Fibroblast of lung (primary cell): ENCODE data around the gene LGR6.

ENCODE experiments used
- EZH2 ChIP-seq: IDR thresholded peaks from 2 replicates; pipeline ENCODE4 v1.5.1; 2012; ENCODE audit warnings: low read length, control low read depth, mild to moderate bottlenecking; ENCODE audit errors: missing control alignments
- TF ChIP-seq, protein P1 (sequence below), 2 donors: IDR thresholded peaks in 1 of 2; conservative IDR thresholded peaks in 1 of 2; 1 replicate in 1 of 2; 2 replicates in 1 of 2; pipeline ENCODE4 v1.5.1; 2011 to 2012; ENCODE audit warnings: low read length in 2 of 2, control low read depth in 1 of 2, inconsistent platforms in 1 of 2, low read depth in 1 of 2, mild to moderate bottlenecking in 1 of 2

DNA sequence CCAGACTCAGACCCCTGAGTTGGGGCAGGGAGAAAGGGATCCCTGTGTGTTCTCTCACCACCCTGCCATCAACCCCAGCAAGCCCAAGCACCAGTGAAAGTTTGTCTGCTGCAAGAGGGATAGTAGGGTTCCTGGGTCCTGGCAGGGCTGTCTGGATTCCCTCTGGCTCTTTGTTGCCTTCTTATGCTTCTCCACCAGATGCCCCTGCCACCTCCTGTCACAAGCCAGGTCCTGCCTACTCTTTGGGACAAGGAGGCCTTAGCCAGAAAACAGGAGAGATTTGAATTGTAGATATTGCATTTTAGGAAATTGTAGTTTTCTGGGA is 126.4 kb downstream of the LGR6 start:
- TF ChIP-seq, protein P1, sequence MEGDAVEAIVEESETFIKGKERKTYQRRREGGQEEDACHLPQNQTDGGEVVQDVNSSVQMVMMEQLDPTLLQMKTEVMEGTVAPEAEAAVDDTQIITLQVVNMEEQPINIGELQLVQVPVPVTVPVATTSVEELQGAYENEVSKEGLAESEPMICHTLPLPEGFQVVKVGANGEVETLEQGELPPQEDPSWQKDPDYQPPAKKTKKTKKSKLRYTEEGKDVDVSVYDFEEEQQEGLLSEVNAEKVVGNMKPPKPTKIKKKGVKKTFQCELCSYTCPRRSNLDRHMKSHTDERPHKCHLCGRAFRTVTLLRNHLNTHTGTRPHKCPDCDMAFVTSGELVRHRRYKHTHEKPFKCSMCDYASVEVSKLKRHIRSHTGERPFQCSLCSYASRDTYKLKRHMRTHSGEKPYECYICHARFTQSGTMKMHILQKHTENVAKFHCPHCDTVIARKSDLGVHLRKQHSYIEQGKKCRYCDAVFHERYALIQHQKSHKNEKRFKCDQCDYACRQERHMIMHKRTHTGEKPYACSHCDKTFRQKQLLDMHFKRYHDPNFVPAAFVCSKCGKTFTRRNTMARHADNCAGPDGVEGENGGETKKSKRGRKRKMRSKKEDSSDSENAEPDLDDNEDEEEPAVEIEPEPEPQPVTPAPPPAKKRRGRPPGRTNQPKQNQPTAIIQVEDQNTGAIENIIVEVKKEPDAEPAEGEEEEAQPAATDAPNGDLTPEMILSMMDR (conservative IDR thresholded peaks at IDR 0.05 in 1 of 2, IDR thresholded peaks at IDR 0.05 in 1 of 2; ENCODE audit: low read depth in 1 of 2, low read length in 2 of 2): no peak
- TF ChIP-seq EZH2: no peak
